Measurements from ENCODE around the gene SYN1.
"Not testable (repeated sequence)": the region's sequence is repeated elsewhere in the genome, so short reads cannot be mapped to it uniquely, and the experiment has no call there.

SYN1 gene

DNA sequence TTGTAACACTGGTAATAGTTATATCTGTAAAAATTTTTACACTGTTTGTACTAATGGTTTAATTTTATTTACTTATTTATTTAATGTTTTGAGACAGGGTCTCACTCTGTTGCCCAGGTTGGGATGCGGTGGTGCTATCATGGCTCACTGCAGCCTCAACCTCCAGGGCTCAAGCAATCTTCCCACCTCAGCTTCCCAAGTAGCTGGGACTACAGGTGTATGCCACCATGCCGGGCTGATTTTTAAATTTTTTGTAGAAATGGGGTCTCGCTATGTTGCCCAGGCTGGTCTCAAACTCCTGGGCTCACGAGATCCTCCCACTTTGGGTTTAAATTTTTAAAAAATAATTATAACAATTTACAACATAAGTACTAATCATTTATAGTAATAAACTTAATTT lies 16.5 kb downstream of the SYN1 start:
- H3K27me3 ChIP-seq (ENCODE audit: low read depth); in situ Hi-C loops (cut with MboI; ENCODE audit: low sequenced_read_pairs); H3K36me3 ChIP-seq (replicated peaks); H3K9me3 ChIP-seq; H3K4me3 ChIP-seq; H3K4me1 ChIP-seq; DNase-seq (ENCODE audit: low spot score in 2 of 2): not testable (repeated sequence)

DNA sequence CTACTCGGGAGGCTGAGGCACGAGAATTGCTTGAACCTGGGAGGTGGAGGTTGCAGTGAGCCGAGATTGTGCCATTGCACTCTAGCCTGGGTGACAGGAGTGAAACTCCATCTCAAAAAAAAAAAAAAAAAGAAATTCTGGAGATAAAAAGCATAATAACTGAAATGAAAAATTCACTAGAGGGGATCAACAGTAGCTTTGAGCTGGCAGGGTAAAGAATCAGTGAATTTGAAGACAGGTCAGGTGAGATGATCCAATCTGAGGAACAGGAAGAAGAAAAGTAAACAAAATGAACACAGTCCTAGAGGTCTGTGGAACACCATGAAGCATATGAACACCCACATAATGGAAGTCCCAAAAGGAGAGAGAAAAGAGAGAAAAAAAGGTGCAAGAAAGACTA lies 22.4 kb downstream of the SYN1 start:
- Histone ChIP-seq H3K36me3 (replicated peaks) (no peaks in the 10 kb centered on the region), H3K4me1 (no peaks in the 10 kb centered on the region), H3K4me3 (no peak overlapping the region), H3K27me3 (ENCODE audit: low read depth) (0 out of 2 replicates have a peak, but pooled peaks cover 8% of the 10 kb centered on the region), H3K9me3 (0 out of 2 replicates have a peak, but pooled peaks cover 2% of the 10 kb centered on the region)
- DNase-seq (ENCODE audit: low spot score in 2 of 2): no peak
- in situ Hi-C loops (cut with MboI; ENCODE audit: low sequenced_read_pairs): no loop called here

DNA sequence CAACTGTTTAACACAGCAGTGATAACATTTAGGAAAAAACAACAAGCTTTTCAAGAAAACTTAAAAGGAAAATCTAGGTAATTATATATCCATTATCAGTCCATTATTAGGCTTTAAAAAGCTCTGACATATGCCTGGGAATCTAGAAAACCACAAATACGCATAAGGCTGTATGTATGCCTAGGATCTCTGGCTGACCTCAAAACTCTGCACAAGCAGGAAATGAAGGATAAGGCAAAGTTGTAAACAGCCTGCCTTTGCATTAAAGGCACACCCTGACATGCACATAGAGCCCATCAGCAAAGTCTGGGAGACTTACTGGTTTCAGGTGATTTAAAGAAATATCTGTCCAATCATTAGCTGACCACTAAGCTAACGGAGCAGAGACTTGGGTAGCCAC lies 23.4 kb downstream of the SYN1 start:
- H3K4me3 ChIP-seq: no peak overlapping the region
- H3K9me3 ChIP-seq: 0 out of 2 replicates have a peak, but pooled peaks cover 2% of the 10 kb centered on the region
- H3K36me3 ChIP-seq (replicated peaks): no peaks in the 10 kb centered on the region
- in situ Hi-C loops (cut with MboI; ENCODE audit: low sequenced_read_pairs): no loop called here
- H3K4me1 ChIP-seq: no peaks in the 10 kb centered on the region
- H3K27me3 ChIP-seq (ENCODE audit: low read depth): 0 out of 2 replicates have a peak, but pooled peaks cover 8% of the 10 kb centered on the region
- no peak for DNase-seq (ENCODE audit: low spot score in 2 of 2)

DNA sequence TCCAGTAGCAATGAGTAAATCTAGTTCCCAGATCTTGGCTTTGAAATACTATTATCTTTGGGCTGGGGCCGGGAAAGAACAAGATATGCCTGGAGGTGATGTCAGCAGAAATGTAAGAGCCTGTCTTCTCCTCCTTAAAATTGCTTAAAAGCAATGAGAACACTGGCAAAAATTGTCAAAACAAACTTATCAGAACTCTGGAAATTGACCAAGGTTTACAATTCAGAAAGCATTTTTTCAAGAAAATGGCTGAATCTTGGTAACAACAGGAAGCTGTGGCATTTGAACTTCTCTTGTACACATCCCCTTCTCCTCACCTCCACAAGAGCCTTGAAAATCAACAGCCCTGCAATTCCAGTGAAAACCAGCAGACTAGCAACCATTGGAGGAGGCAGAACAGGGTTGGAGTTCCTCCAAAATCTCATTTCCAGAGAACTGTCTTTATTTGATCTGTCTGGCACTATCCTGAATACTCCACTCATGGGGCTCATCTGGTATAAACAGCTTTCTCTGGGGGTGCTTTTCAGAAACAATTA lies 23.9 kb downstream of the SYN1 start:
- Histone ChIP-seq H3K27me3 (ENCODE audit: low read depth) (0 out of 2 replicates have a peak, but pooled peaks cover 8% of the 10 kb centered on the region), H3K36me3 (replicated peaks) (no peaks in the 10 kb centered on the region), H3K4me1 (no peaks in the 10 kb centered on the region), H3K4me3 (no peak overlapping the region), H3K9me3 (0 out of 2 replicates have a peak, but pooled peaks cover 2% of the 10 kb centered on the region)
- no peak for DNase-seq (ENCODE audit: low spot score in 2 of 2)
- in situ Hi-C loops (cut with MboI; ENCODE audit: low sequenced_read_pairs): no loop called here

DNA sequence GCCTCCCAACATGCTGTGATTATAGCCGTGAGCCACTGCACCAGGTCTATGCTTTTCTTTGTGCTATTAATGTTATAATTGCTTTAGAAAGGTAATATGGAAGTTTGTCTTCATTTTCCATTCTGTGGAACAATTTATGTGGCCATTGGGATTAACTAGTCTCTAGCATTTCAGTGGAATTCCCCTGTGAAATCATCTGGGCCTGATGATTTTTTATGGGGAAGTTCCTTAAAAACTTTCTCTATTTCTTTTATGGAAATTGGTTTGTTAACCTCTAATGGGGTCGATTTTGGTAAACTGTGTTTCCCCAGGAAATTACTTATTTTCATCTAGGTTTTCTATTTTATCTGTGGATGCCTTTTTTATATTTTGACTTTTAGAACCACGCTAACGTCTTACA lies 26.1 kb downstream of the SYN1 start:
- Histone ChIP-seq H3K4me1 (no peaks in the 10 kb centered on the region), H3K9me3 (0 out of 2 replicates have a peak, but pooled peaks cover 2% of the 10 kb centered on the region), H3K4me3 (no peak overlapping the region), H3K36me3 (replicated peaks) (no peaks in the 10 kb centered on the region), H3K27me3 (ENCODE audit: low read depth) (0 out of 2 replicates have a peak, but pooled peaks cover 8% of the 10 kb centered on the region)
- in situ Hi-C loops (cut with MboI; ENCODE audit: low sequenced_read_pairs): no loop called here
- no peak for DNase-seq (ENCODE audit: low spot score in 2 of 2)

DNA sequence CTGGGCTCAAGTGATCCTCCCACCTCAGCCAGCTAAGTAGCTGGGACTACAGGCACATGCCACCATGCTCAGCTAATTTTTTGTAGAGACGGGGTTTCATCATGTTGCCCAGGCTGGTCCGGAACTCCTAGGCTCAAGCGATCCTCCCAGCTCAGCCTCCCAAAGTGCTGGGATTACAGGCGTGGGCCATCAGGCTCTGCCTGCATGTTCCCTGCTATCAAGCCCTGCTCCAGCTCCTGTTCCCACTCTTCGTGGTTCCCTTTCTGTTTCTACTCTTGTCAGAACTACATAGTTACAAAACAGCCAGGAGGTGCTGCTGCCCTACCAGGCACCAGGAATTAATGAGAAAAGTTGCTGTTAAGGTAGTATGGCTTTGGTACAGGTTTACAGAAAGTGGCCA lies 28.7 kb downstream of the SYN1 start:
- no peak overlapping the region for H3K4me3 ChIP-seq
- no peak for DNase-seq (ENCODE audit: low spot score in 2 of 2)
- H3K27me3 ChIP-seq (ENCODE audit: low read depth): 0 out of 2 replicates have a peak, but pooled peaks cover 2% of the 10 kb centered on the region
- H3K36me3 ChIP-seq (replicated peaks): peaks cover 4% of the 10 kb centered on the region
- H3K4me1 ChIP-seq: no peaks in the 10 kb centered on the region
- in situ Hi-C loops (cut with MboI; ENCODE audit: low sequenced_read_pairs): no loop called here
- H3K9me3 ChIP-seq: no peaks in the 10 kb centered on the region

DNA sequence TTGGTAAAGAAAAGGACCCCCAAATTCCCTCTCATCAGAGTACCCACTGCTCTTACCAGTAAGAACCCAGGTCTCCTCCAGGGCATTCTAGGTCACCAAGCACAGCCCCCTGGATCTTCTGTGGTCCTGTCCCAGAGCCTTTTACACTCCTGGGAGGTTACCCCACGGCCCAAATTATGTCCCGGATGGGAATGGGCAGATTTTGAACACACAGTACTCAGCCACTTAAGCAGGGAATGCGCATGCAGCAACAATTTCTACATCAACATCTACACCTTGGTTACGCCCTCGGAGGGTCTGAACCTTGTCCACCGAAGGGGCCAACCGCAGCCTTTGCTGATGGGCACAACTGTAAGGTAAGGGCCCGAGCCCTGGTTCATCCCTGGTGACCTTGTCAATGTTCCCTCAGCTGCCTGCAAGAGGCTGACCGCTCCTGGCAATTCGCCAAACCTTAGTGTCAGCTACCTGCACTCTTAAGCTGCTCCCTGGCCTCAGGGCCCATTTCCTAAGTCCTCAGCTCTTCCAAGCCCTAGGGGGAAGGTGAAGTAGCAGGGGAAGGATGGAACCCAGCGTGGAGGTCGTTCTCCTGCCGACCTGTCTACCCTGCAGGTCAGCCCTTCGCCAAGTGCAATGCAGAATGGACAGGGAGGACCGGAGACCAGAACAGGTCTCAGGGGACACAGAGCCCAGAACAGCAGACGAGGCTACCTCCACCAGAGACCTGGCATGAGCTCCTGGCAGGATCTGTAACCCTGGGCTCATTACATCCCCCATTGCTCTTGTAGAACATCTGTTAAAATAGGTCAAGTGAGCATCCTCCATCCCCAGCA lies 31.5 kb downstream of the SYN1 start:
- no peak for DNase-seq (ENCODE audit: low spot score in 2 of 2)
- H3K9me3 ChIP-seq: no peaks in the 10 kb centered on the region
- no peak overlapping the region for H3K4me3 ChIP-seq
- no peaks in the 10 kb centered on the region for H3K27me3 ChIP-seq (ENCODE audit: low read depth)
- peaks cover 16% of the 10 kb centered on the region for H3K36me3 ChIP-seq (replicated peaks)
- in situ Hi-C loops (cut with MboI; ENCODE audit: low sequenced_read_pairs): no loop called here
- H3K4me1 ChIP-seq: no peaks in the 10 kb centered on the region

DNA sequence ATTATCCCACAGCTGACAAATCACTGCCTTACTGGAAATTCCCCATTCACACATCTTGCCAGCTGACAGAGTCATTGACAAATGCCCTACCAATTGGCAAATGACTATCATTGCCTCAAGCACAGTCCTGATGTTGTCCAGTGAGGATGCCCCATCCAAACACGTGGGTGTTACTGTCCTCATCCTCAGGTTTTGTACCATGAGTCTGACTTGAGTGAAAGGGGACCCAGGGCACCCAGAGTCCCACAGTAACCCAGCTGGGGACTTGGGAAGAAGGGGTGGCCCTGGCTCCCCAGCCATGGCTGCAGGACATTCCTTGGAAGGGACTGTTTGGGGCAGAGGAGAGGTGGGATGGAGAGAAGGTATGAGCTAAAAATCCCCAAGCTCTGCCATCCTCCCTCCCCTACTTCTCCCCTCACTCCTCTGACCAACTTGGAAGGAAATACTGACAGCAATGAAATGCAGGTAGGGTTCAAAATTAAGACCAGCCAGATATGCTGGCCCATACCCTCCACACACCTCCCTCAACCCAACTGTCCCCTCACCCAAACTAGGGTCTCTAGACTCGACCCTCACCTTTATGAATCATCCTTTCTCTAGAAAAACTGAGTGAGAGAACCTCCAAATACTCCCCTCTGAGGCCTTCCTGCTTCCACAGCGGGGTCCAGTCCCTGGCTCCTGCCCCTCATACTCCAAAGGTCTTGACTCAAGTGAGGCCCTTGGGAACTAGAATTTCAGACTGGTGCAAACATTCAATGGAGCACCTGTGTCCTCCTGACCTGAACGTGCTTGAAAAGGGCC lies 32.4 kb downstream of the SYN1 start:
- Histone ChIP-seq H3K9me3 (no peaks in the 10 kb centered on the region), H3K4me1 (no peaks in the 10 kb centered on the region), H3K27me3 (ENCODE audit: low read depth) (no peaks in the 10 kb centered on the region), H3K36me3 (replicated peaks) (peaks cover 16% of the 10 kb centered on the region), H3K4me3 (no peak overlapping the region)
- in situ Hi-C loops (cut with MboI; ENCODE audit: low sequenced_read_pairs): no loop called here
- DNase-seq (ENCODE audit: low spot score in 2 of 2): no peak

DNA sequence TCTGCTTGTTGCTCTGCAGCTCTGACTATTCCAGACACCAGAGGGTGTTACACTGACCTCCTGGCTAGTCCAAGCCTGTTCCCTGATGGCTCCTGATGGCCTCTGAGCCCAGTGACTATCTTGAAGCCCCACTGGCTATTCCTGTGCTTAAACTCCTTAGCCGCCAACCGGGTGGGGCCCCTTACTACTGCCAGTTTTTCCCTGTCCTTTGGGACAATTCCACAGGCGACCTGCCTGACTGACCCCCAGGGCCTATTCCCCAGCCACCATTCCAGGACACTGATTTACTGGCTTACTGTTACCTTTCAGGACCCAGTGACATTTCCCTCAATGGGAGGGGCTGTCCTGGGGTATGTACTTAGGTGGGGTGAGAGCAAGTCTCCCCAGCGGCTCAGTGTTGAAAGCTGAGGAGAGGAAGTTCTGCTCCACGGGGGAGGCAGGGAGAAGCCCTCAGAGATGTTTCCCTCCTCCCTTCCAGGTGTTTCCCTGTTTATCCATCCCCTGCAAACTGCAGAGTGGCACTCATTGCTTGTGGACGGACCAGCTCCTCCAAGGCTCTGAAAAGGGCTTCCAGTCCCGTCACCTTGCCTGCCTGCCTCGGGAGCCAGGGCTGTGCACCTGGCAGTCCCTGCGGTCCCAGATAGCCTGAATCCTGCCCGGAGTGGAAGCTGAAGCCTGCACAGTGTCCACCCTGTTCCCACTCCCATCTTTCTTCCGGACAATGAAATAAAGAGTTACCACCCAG lies 33.4 kb downstream of the SYN1 start:
- DNase-seq (ENCODE audit: low spot score in 2 of 2): no peak
- peaks cover 16% of the 10 kb centered on the region for H3K36me3 ChIP-seq (replicated peaks)
- in situ Hi-C loops (cut with MboI; ENCODE audit: low sequenced_read_pairs): no loop called here
- H3K9me3 ChIP-seq: no peaks in the 10 kb centered on the region
- H3K27me3 ChIP-seq (ENCODE audit: low read depth): no peaks in the 10 kb centered on the region
- peaks cover 3% of the 10 kb centered on the region; the same call in 1 of the 2 replicates for H3K4me1 ChIP-seq
- no peak overlapping the region for H3K4me3 ChIP-seq

DNA sequence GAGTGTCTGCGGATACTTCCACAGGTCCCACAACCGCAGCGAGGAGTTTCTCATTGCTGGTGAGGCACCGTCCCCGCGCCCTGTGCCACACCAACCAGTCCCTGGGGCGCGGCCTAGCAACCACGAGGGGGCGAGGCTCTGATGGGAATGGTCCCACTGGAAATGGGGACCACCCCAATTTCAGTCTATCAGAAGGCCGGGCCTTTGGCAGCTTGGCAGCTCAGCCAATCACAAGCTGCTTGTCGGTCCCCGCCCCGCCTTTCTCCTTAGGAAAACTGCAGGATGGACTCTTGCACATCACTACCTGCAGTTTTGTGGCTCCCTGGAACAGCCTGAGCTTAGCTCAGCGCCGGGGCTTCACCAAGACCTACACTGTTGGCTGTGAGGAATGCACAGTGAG lies 34.4 kb downstream of the SYN1 start:
- no peaks in the 10 kb centered on the region for H3K27me3 ChIP-seq (ENCODE audit: low read depth)
- no peak overlapping the region for H3K4me3 ChIP-seq
- no peaks in the 10 kb centered on the region for H3K9me3 ChIP-seq
- peaks cover 16% of the 10 kb centered on the region for H3K36me3 ChIP-seq (replicated peaks)
- H3K4me1 ChIP-seq: peaks cover 3% of the 10 kb centered on the region; the same call in 1 of the 2 replicates
- no peak for DNase-seq (ENCODE audit: low spot score in 2 of 2)
- in situ Hi-C loops (cut with MboI; ENCODE audit: low sequenced_read_pairs): no loop called here

DNA sequence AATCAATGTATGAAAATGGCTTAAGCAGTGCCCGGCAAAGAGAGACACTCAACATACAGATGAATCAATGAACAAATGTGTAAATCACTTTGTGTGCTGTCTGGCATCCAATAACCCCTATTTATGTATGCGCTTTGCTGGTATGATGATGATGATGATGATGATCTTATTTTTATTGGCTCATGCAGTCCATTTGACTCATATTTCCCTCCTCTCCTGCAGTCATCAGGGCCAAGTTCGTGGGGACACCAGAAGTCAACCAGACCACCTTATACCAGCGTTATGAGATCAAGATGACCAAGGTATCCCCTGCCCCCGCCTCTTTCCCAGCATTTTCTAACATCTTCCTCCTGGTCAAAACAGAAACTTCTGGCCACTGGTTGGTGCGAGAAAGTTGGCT lies 34.9 kb downstream of the SYN1 start:
- no peak for DNase-seq (ENCODE audit: low spot score in 2 of 2)
- in situ Hi-C loops (cut with MboI; ENCODE audit: low sequenced_read_pairs): no loop called here
- Histone ChIP-seq H3K9me3 (no peaks in the 10 kb centered on the region), H3K4me3 (no peak overlapping the region), H3K36me3 (replicated peaks) (peaks cover 16% of the 10 kb centered on the region), H3K27me3 (ENCODE audit: low read depth) (no peaks in the 10 kb centered on the region), H3K4me1 (peaks cover 3% of the 10 kb centered on the region; the same call in 1 of the 2 replicates)

DNA sequence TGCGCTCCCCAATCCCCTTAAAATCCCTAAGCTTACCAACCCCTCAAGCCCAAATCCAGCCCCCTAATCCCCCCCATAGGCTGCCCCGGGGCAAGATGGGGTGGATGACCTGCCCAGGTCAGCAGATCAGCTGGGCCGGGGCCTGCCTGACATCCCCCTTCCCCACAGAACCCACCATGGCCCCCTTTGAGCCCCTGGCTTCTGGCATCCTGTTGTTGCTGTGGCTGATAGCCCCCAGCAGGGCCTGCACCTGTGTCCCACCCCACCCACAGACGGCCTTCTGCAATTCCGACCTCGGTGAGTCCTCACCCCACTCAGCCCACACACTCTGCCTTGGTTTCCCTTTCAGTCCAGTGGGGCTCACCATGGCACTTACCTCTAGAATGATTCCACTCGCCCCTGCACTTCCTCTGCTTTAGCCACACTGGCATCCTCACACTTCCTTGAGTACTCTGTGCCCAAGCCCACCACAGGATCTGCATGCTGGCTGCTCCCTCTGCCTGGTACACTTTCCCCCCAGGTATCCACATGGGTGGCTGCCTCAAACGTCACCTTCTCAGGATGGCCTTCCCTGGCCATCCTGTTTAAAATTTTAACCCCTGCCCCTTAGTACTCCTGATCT lies 36.3 kb downstream of the SYN1 start:
- H3K4me3 ChIP-seq: no peak overlapping the region
- no peaks in the 10 kb centered on the region for H3K27me3 ChIP-seq (ENCODE audit: low read depth)
- no peak for DNase-seq (ENCODE audit: low spot score in 2 of 2)
- H3K36me3 ChIP-seq (replicated peaks): peaks cover 16% of the 10 kb centered on the region
- no peaks in the 10 kb centered on the region for H3K9me3 ChIP-seq
- in situ Hi-C loops (cut with MboI; ENCODE audit: low sequenced_read_pairs): no loop called here
- H3K4me1 ChIP-seq: peaks cover 3% of the 10 kb centered on the region; the same call in 1 of the 2 replicates

Data from HAP-1 (cell line).